ENCODE data around the gene HYAL3. TPM values are rescaled to one million over a fixed set of nuclear protein-coding genes. Genes with fewer than 3 reads are reported as not detected.
A peak's percentile ranks its signal among the peaks of the same experiment; 100 is the strongest.

Gene HYAL3
- total RNA-seq, 6 donors from 2014 or later = 0.33 to 5.7 (median 3.1) TPM

- H3K27ac ChIP-seq = peak overlapping the region in 3 of 4 donors; percentile 26 to 98 (median 88)
- WGBS, 2 donors = 67 to 68% methylated on average over 3 to 10 of the region's 10 CpGs
Measured at GRCh38 chr3:50271314-50271936, 27.8 kb downstream of the HYAL3 start.

DNA sequence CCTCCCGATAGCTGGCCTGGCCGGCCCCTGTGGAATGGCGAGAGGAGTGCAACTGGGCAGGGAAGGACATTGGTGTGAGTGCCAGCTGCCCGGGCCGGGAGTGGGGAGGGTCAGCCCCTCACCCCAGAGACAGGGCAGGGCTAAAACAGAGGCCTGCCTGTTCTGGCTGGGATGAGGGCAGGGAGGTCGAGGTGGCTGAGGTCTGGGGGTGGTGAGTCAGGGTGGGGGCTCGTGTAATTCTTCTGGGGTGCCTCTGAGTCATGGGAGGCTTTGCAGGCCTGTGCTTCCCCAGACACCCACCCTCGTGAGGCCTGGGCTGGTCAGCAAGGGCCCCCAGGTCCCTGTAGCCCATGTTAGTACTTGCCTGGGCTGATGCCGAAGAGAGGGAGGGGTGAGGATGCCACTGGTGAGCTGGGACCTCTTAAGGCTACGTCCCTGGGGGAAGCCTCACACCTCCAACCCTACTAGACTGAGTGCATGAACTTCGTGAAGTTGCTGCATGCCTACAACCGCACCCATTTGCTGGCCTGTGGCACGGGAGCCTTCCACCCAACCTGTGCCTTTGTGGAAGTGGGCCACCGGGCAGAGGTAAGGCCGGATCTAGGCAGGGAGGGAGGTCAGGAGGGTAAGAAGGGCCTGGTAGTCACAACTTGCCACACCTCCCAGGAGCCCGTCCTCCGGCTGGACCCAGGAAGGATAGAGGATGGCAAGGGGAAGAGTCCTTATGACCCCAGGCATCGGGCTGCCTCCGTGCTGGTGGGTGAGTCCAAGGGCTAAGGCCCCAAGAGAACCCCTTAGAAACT, 28.6 kb downstream of the HYAL3 start:
- Histone ChIP-seq H3K4me1 (peaks cover 59 to 90% (median 69%) of the 10 kb centered on the region in 4 donors), H3K9me3 (no peaks in the 10 kb centered on the region), H3K4me3 (peak overlapping the region in 2 of 4 donors; percentile 43 to 57), H3K27ac (peak overlapping the region; percentile 1 to 98 (median 92)), H3K36me3 (peaks cover 0 to 7% (median 3%) of the 10 kb centered on the region in 4 donors), H3K27me3 (peaks cover 0 to 12% (median 5%) of the 10 kb centered on the region in 4 donors)
- ATAC-seq (ENCODE audit: low FRiP score in 2 of 2) (no peak), DNase-seq (no peak)
- no peak for TF ChIP-seq POLR2A (IDR thresholded peaks at IDR 0.05)
- no peak for TF ChIP-seq EP300 (IDR thresholded peaks at IDR 0.05)
- no peak for TF ChIP-seq POLR2AphosphoS5 (IDR thresholded peaks at IDR 0.05)
- TF ChIP-seq, protein P1, sequence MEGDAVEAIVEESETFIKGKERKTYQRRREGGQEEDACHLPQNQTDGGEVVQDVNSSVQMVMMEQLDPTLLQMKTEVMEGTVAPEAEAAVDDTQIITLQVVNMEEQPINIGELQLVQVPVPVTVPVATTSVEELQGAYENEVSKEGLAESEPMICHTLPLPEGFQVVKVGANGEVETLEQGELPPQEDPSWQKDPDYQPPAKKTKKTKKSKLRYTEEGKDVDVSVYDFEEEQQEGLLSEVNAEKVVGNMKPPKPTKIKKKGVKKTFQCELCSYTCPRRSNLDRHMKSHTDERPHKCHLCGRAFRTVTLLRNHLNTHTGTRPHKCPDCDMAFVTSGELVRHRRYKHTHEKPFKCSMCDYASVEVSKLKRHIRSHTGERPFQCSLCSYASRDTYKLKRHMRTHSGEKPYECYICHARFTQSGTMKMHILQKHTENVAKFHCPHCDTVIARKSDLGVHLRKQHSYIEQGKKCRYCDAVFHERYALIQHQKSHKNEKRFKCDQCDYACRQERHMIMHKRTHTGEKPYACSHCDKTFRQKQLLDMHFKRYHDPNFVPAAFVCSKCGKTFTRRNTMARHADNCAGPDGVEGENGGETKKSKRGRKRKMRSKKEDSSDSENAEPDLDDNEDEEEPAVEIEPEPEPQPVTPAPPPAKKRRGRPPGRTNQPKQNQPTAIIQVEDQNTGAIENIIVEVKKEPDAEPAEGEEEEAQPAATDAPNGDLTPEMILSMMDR (IDR thresholded peaks at IDR 0.05) = no peak
- 77 to 90% methylated on average over 13 to 19 of the region's 19 CpGs for WGBS, 2 donors

More at GRCh38 chr3:50271314-50271936, 27.8 kb downstream of the HYAL3 start:
- no peak for DNase-seq
- Histone ChIP-seq H3K4me1 (peaks cover 52 to 85% (median 61%) of the 10 kb centered on the region in 4 donors), H3K9me3 (no peaks in the 10 kb centered on the region), H3K27me3 (peaks cover 0 to 13% (median 5%) of the 10 kb centered on the region in 4 donors), H3K4me3 (no peak overlapping the region), H3K36me3 (peaks cover 0 to 15% (median 7%) of the 10 kb centered on the region in 4 donors)
- no peak for TF ChIP-seq POLR2A (IDR thresholded peaks at IDR 0.05)
- TF ChIP-seq, protein P1 (IDR thresholded peaks at IDR 0.05) = no peak
- TF ChIP-seq EP300 (IDR thresholded peaks at IDR 0.05) = no peak
- TF ChIP-seq POLR2AphosphoS5 (IDR thresholded peaks at IDR 0.05) = no peak
- ATAC-seq (ENCODE audit: low FRiP score in 2 of 2) = no peak

DNA sequence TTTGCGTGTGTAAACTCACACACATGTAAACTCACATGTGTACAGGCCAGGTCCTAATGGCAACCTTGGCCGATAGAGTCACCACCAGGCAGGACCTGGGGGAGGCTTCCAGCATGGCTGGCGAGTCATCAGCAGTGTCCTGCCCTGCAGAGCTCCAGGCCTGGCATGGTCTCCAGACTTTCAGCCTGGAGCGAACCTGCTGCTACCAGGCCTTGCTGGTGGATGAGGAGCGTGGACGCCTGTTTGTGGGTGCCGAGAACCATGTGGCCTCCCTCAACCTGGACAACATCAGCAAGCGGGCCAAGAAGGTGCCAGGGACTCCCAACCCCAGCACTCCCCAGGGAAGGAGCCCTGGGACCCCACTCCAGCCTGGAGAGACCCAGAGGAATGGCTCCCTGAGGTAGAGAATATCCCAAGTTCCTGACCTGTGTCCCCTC, 29.2 kb downstream of the HYAL3 start:
- H3K27ac ChIP-seq = peak overlapping the region in 3 of 4 donors; percentile 88 to 98 (median 96)
- H3K9me3 ChIP-seq = no peaks in the 10 kb centered on the region
- H3K36me3 ChIP-seq = peaks cover 0 to 2% (median 0%) of the 10 kb centered on the region in 4 donors
- H3K4me3 ChIP-seq = peak overlapping the region in 2 of 4 donors; percentile 43 to 57
- peaks cover 0 to 6% (median 2%) of the 10 kb centered on the region in 4 donors for H3K27me3 ChIP-seq
- ATAC-seq (ENCODE audit: low FRiP score in 2 of 2) = no peak
- peaks cover 65 to 91% (median 73%) of the 10 kb centered on the region in 4 donors for H3K4me1 ChIP-seq
- TF ChIP-seq EP300 (IDR thresholded peaks at IDR 0.05) = no peak
- TF ChIP-seq POLR2A (IDR thresholded peaks at IDR 0.05) = no peak
- no peak for TF ChIP-seq POLR2AphosphoS5 (IDR thresholded peaks at IDR 0.05)
- TF ChIP-seq, protein P1 (IDR thresholded peaks at IDR 0.05) = no peak
- DNase-seq = no peak
- WGBS, 2 donors = 76 to 97% methylated on average over 2 to 6 of the region's 8 CpGs

- DNase-seq (no peak), ATAC-seq (ENCODE audit: low FRiP score in 2 of 2) (no peak)
- peak overlapping the region; percentile 84 to 98 (median 92) for H3K27ac ChIP-seq
- H3K4me1 ChIP-seq = peaks cover 68 to 92% (median 76%) of the 10 kb centered on the region in 4 donors
- TF ChIP-seq POLR2AphosphoS5 (IDR thresholded peaks at IDR 0.05) = no peak
- no peak for TF ChIP-seq EP300 (IDR thresholded peaks at IDR 0.05)
- TF ChIP-seq POLR2A (IDR thresholded peaks at IDR 0.05) = no peak
- TF ChIP-seq, protein P1 (IDR thresholded peaks at IDR 0.05) = no peak
- no peaks in the 10 kb centered on the region for H3K36me3 ChIP-seq
- 66 to 72% methylated on average over 4 of the region's 4 CpGs for WGBS, 2 donors
- peaks cover 0 to 4% (median under 1%) of the 10 kb centered on the region in 4 donors for H3K27me3 ChIP-seq
- H3K9me3 ChIP-seq = no peaks in the 10 kb centered on the region
- peak overlapping the region in 3 of 4 donors; percentile 23 to 57 (median 43) for H3K4me3 ChIP-seq
Measured at GRCh38 chr3:50269460-50269859, 29.7 kb downstream of the HYAL3 start.

Data from upper lobe of left lung (tissue), 6 donors.